Measurements from ENCODE around the gene LRMDA.

The LRMDA gene

GRCh38 chr10:76393875-76394706, 962.7 kb downstream of the LRMDA start:
- no peak for DNase-seq (ENCODE audit: extremely low read depth, low read depth)
- TF ChIP-seq, protein P1, sequence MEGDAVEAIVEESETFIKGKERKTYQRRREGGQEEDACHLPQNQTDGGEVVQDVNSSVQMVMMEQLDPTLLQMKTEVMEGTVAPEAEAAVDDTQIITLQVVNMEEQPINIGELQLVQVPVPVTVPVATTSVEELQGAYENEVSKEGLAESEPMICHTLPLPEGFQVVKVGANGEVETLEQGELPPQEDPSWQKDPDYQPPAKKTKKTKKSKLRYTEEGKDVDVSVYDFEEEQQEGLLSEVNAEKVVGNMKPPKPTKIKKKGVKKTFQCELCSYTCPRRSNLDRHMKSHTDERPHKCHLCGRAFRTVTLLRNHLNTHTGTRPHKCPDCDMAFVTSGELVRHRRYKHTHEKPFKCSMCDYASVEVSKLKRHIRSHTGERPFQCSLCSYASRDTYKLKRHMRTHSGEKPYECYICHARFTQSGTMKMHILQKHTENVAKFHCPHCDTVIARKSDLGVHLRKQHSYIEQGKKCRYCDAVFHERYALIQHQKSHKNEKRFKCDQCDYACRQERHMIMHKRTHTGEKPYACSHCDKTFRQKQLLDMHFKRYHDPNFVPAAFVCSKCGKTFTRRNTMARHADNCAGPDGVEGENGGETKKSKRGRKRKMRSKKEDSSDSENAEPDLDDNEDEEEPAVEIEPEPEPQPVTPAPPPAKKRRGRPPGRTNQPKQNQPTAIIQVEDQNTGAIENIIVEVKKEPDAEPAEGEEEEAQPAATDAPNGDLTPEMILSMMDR (IDR thresholded peaks at IDR 0.05; ENCODE audit: low read depth, low read length): no peak

- no peak for DNase-seq (ENCODE audit: extremely low read depth, low read depth)
- TF ChIP-seq, protein P1 (IDR thresholded peaks at IDR 0.05; ENCODE audit: low read depth, low read length): no peak
Observed at GRCh38 chr10:76394707-76395042, 963.3 kb downstream of the LRMDA start.

DNA sequence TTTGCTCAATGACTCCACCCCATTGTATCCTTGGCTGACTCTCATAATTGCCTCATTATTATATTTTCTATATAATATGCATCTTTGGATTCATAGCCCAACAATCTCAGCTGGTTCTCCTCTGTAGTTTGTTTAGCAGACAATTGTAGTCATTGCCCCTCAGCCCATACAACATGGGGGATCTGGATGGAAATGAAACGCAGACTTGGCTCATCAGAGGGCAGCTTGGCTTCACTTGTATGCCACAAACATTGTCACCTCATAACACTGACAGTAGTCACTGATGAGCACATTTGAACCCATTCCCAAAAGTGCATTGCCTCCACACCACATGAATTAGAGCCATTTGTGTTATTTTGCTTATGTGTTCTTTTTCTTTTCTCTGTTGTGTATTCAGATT, 963.8 kb downstream of the LRMDA start:
- no peak for DNase-seq (ENCODE audit: extremely low read depth, low read depth)
- TF ChIP-seq, protein P1 (IDR thresholded peaks at IDR 0.05; ENCODE audit: low read depth, low read length): no peak

- no peak for DNase-seq (ENCODE audit: extremely low read depth, low read depth)
- TF ChIP-seq, protein P1 (IDR thresholded peaks at IDR 0.05; ENCODE audit: low read depth, low read length): no peak
Observed at GRCh38 chr10:76396134-76396533, 964.7 kb downstream of the LRMDA start.

- TF ChIP-seq, protein P1 (IDR thresholded peaks at IDR 0.05; ENCODE audit: low read depth, low read length): no peak
- DNase-seq (ENCODE audit: extremely low read depth, low read depth): no peak
Observed at GRCh38 chr10:76397181-76398042, 966.0 kb downstream of the LRMDA start.

DNA sequence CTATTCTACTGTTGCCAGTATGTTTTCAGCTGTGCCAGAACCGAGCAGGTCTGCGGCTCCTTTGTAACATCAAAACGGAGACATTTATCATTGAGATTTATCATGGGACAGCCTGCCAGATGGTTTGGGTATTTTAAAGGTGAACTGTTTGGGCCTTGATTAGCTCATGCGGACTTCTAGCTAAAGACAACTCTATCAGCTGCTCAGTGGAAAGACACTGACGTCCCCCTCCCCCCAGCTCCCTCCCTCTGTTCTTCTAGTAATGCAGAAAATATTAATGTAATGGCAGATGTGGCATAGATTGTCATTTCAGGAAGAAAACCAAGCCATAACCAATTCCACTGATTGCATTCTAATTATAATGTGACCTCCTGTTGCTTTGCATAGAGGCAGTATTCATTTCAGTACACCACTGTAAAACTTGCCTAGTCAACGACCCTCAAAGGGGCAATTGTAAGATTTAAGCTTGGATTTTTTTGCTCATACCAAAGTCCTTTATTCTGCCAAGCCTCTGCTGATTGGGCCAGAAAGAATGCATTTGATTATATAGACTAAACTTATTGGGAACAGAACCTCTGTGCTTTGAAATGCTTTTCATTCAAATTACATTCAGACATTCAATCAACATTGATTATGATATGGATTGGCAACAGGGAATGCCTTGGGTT, 966.8 kb downstream of the LRMDA start:
- no peak for DNase-seq (ENCODE audit: extremely low read depth, low read depth)
- TF ChIP-seq, protein P1 (IDR thresholded peaks at IDR 0.05; ENCODE audit: low read depth, low read length): no peak

All from AG09319 (cell line).